HEK293 (cell line): ENCODE data around the gene RNF222.

Experiments
- BCL11A ChIP-seq: fragments of 450-650 bp; formaldehyde crosslinking; IDR thresholded peaks from 2 replicates; pipeline ENCODE4 v1.5.1; 2016; ENCODE audit warnings: low read depth, missing biosample characterization, missing genetic modification characterization
- HOXD13 ChIP-seq: sonication (generic); formaldehyde crosslinking; IDR thresholded peaks from 2 replicates; pipeline ENCODE4 v1.8.0; 2022; ENCODE audit warnings: missing genetic modification reagents, borderline replicate concordance
- OSR2 ChIP-seq: fragments of 450-650 bp; formaldehyde crosslinking; IDR thresholded peaks from 2 replicates; pipeline ENCODE4 v1.5.1; 2016; ENCODE audit warnings: missing biosample characterization, missing genetic modification characterization
- PRDM1 ChIP-seq: fragments of 450-650 bp; formaldehyde crosslinking; IDR thresholded peaks from 2 replicates; pipeline ENCODE4; 2016; ENCODE audit warnings: missing biosample characterization, missing genetic modification characterization
- ZBTB17 ChIP-seq: fragments of 450-650 bp; formaldehyde crosslinking; IDR thresholded peaks from 2 replicates; pipeline ENCODE4 v1.5.1; 2016; ENCODE audit warnings: missing biosample characterization, missing genetic modification characterization
- ZEB2 ChIP-seq: fragments of 450-650 bp; formaldehyde crosslinking; IDR thresholded peaks from 2 replicates; pipeline ENCODE4 v1.5.1; 2016; ENCODE audit warnings: missing biosample characterization, missing genetic modification characterization
- ZNF571 ChIP-seq: fragments of 450-650 bp; formaldehyde crosslinking; IDR thresholded peaks from 2 replicates; pipeline ENCODE4 v1.5.0; 2017; ENCODE audit warnings: missing biosample characterization, missing genetic modification characterization
- TF ChIP-seq, protein P1 (sequence below): fragments of 450-650 bp; formaldehyde crosslinking; IDR thresholded peaks from 2 replicates; pipeline ENCODE4 v1.5.1; 2016; ENCODE audit warnings: missing biosample characterization, missing genetic modification characterization

DNA sequence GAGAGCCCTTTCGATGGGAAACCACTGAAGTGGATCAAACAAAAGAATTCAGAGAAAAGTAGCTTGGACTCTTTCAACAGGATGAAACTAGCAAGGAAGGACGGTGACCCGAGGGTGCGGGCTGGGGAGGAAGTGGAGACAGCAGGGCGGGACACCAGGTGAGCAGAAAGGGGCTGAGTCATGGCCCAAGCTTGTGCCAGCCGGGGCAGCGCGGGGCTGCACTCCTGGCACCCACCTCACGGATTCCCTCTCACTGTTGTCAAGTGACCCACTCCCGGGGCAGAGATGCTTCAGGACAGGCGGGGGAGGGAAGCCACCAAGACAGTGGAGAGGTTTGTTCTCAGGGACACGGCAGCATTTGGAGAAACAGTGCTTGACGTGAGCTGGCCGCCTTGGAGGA, 10.7 kb upstream of the RNF222 start:
- TF ChIP-seq ZBTB17 (tag by site-specific recombination) (no peak), ZNF571 (tag by site-specific recombination) (no peak), OSR2 (no peak), PRDM1 (no peak), BCL11A (tag by site-specific recombination) (no peak), HOXD13 (CRISPR knock-in tag) (no peak), ZEB2 (no peak)
- TF ChIP-seq, protein P1, sequence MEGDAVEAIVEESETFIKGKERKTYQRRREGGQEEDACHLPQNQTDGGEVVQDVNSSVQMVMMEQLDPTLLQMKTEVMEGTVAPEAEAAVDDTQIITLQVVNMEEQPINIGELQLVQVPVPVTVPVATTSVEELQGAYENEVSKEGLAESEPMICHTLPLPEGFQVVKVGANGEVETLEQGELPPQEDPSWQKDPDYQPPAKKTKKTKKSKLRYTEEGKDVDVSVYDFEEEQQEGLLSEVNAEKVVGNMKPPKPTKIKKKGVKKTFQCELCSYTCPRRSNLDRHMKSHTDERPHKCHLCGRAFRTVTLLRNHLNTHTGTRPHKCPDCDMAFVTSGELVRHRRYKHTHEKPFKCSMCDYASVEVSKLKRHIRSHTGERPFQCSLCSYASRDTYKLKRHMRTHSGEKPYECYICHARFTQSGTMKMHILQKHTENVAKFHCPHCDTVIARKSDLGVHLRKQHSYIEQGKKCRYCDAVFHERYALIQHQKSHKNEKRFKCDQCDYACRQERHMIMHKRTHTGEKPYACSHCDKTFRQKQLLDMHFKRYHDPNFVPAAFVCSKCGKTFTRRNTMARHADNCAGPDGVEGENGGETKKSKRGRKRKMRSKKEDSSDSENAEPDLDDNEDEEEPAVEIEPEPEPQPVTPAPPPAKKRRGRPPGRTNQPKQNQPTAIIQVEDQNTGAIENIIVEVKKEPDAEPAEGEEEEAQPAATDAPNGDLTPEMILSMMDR: no peak
